H9 (cell line): ENCODE results near the gene FAM43A. TPM values are rescaled to one million over a fixed set of nuclear protein-coding genes. Genes with fewer than 3 reads are reported as not detected.

ENCODE experiments used
- DNase-seq: peaks from one replicate; pipeline ENCODE4 v3.0.0-alpha.2; 2017
- H2AFZ ChIP-seq: one replicate; pipeline ENCODE4 v1.6.1; 2013; ENCODE audit warnings: mild to moderate bottlenecking, low read length, control low read depth, moderate library complexity
- H2AK5ac ChIP-seq: 2 replicates; pipeline ENCODE4 v1.6.1; 2013; ENCODE audit warnings: low read length, control low read depth, mixed read lengths; ENCODE audit not compliant: insufficient read length
- H2BK120ac ChIP-seq: one replicate; pipeline ENCODE4 v1.6.1; 2013; ENCODE audit warnings: low read depth, mild to moderate bottlenecking, low read length, control low read depth, inconsistent platforms; ENCODE audit not compliant: poor library complexity, severe bottlenecking
- H2BK12ac ChIP-seq: 2 replicates; pipeline ENCODE4 v1.6.1; 2013; ENCODE audit warnings: low read length, control low read depth, mixed read lengths, low read depth; ENCODE audit not compliant: insufficient read length
- H2BK15ac ChIP-seq: 2 replicates; pipeline ENCODE4 v1.6.1; 2013; ENCODE audit warnings: low read depth, low read length, control low read depth
- H2BK20ac ChIP-seq: one replicate; pipeline ENCODE4 v1.6.1; 2013; ENCODE audit warnings: low read depth, mild to moderate bottlenecking, low read length, control low read depth, inconsistent platforms; ENCODE audit not compliant: poor library complexity, severe bottlenecking
- H2BK5ac ChIP-seq: 2 replicates; pipeline ENCODE4 v1.6.1; 2013; ENCODE audit warnings: low read length, control low read depth, mixed read lengths; ENCODE audit not compliant: insufficient read length
- H3K14ac ChIP-seq: 2 replicates; pipeline ENCODE4 v1.6.1; 2013; ENCODE audit warnings: low read length, control low read depth; ENCODE audit not compliant: insufficient read depth
- H3K18ac ChIP-seq: 2 replicates; pipeline ENCODE4 v1.6.1; 2013; ENCODE audit warnings: low read depth, mild to moderate bottlenecking, mixed read lengths, low read length, control low read depth; ENCODE audit not compliant: insufficient read length
- H3K23ac ChIP-seq: 2 replicates; pipeline ENCODE4 v1.6.1; 2013; ENCODE audit warnings: low read length, control low read depth, mixed read lengths, low read depth; ENCODE audit not compliant: insufficient read length
- H3K23me2 ChIP-seq: 2 replicates; pipeline ENCODE4 v1.6.1; 2013; ENCODE audit warnings: low read depth, mild to moderate bottlenecking, mixed read lengths, low read length, control low read depth; ENCODE audit not compliant: insufficient read length, poor library complexity, severe bottlenecking
- H3K27ac ChIP-seq: 2 replicates; pipeline ENCODE4 v1.5.1; 2013; ENCODE audit warnings: low read length, control low read depth, mixed read lengths, low read depth; ENCODE audit not compliant: insufficient read length
- H3K27me3 ChIP-seq: 2 replicates; pipeline ENCODE4 v1.6.1; 2013; ENCODE audit warnings: low read length, control low read depth, inconsistent platforms; ENCODE audit not compliant: insufficient read depth
- H3K4ac ChIP-seq: 2 replicates; pipeline ENCODE4 v1.6.1; 2013; ENCODE audit warnings: low read depth, mild to moderate bottlenecking, control low read depth, inconsistent platforms, low read length, moderate library complexity
- H3K4me1 ChIP-seq: 2 replicates; pipeline ENCODE4 v1.6.1; 2013; ENCODE audit warnings: low read length, control low read depth, inconsistent platforms; ENCODE audit not compliant: insufficient read depth
- H3K4me2 ChIP-seq: 2 replicates; pipeline ENCODE4 v1.6.1; 2013; ENCODE audit warnings: low read length, control low read depth, mixed read lengths; ENCODE audit not compliant: insufficient read length, insufficient read depth
- H3K56ac ChIP-seq: 2 replicates; pipeline ENCODE4 v1.6.1; 2013; ENCODE audit warnings: low read depth, mild to moderate bottlenecking, mixed read lengths, low read length, control low read depth; ENCODE audit not compliant: insufficient read length
- H3K79me1 ChIP-seq: 2 replicates; pipeline ENCODE4 v1.6.1; 2013; ENCODE audit warnings: low read depth, mild to moderate bottlenecking, moderate library complexity, low read length, control low read depth, inconsistent platforms; ENCODE audit not compliant: insufficient read depth, poor library complexity, severe bottlenecking
- H3K79me2 ChIP-seq: 2 replicates; pipeline ENCODE4 v1.6.1; 2013; ENCODE audit warnings: low read length, control low read depth, inconsistent platforms; ENCODE audit not compliant: insufficient read depth
- H3K9ac ChIP-seq: 2 replicates; pipeline ENCODE4 v1.6.1; 2013; ENCODE audit warnings: low read length, control low read depth, mixed read lengths; ENCODE audit not compliant: insufficient read length; ENCODE audit errors: extremely low read depth
- H3K9me3 ChIP-seq: one replicate; pipeline ENCODE4 v1.6.1; 2013; ENCODE audit warnings: low read depth, low read length, inconsistent platforms; ENCODE audit not compliant: control insufficient read depth
- H3T11ph ChIP-seq: one replicate; pipeline ENCODE4 v1.6.1; 2013; ENCODE audit warnings: mild to moderate bottlenecking, low read length, control low read depth, inconsistent platforms
- H4K20me1 ChIP-seq: one replicate; pipeline ENCODE4 v1.6.1; 2013; ENCODE audit not compliant: control insufficient read depth, insufficient read length, insufficient read depth
- H4K5ac ChIP-seq: 2 replicates; pipeline ENCODE4 v1.6.1; 2013; ENCODE audit warnings: low read depth, mild to moderate bottlenecking, mixed read lengths, low read length, control low read depth; ENCODE audit not compliant: insufficient read length
- H4K8ac ChIP-seq: replicated peaks from 2 replicates; pipeline ENCODE4 v1.6.1; 2013; ENCODE audit warnings: low read length, control low read depth, mixed read lengths, low read depth; ENCODE audit not compliant: insufficient read length
- H4K91ac ChIP-seq: 2 replicates; pipeline ENCODE4 v1.6.1; 2013; ENCODE audit warnings: low read depth, mild to moderate bottlenecking, moderate library complexity, mixed read lengths, low read length, control low read depth; ENCODE audit not compliant: insufficient read length
- H3K27ac Mint-ChIP-seq, 3 experiments: 2 replicates in 2 of 3; 3 replicates in 1 of 3; pipeline ENCODE4 v1.8.0; 2020 to 2021; ENCODE audit warnings: mixed read lengths in 3 of 3, mild to moderate bottlenecking in 1 of 3, moderate library complexity in 1 of 3
- H3K27me3 Mint-ChIP-seq: 2 replicates; pipeline ENCODE4 v1.8.0; 2021; ENCODE audit warnings: low read depth, mild to moderate bottlenecking, moderate library complexity, mixed read lengths
- H3K36me3 Mint-ChIP-seq, 3 experiments: 2 replicates in 2 of 3; 3 replicates in 1 of 3; pipeline ENCODE4 v1.8.0; 2020 to 2021; ENCODE audit warnings: low read depth in 3 of 3, mixed read lengths in 3 of 3; ENCODE audit not compliant: insufficient read depth in 1 of 3
- H3K4me1 Mint-ChIP-seq, 2 experiments: 2 replicates each; pipeline ENCODE4 v1.8.0; 2020; ENCODE audit warnings: mixed read lengths in 2 of 2
- H3K4me3 Mint-ChIP-seq, 2 experiments: 2 replicates in 1 of 2; 3 replicates in 1 of 2; pipeline ENCODE4 v1.8.0; 2020 to 2021; ENCODE audit warnings: mild to moderate bottlenecking in 2 of 2, mixed read lengths in 2 of 2, moderate library complexity in 1 of 2
- H3K9me3 Mint-ChIP-seq, 2 experiments: 2 replicates in 1 of 2; 3 replicates in 1 of 2; pipeline ENCODE4 v1.8.0; 2020; ENCODE audit warnings: mild to moderate bottlenecking in 2 of 2, mixed read lengths in 2 of 2, moderate library complexity in 1 of 2
- WGBS: extraction: QIAGEN DNeasy Blood & Tissue Kit; methylation state at CpG from one replicate; pipeline ENCODE4 v1.1.7; 2013; ENCODE audit warnings: missing lambda C conversion rate, low lambda C conversion rate, mixed read lengths; ENCODE audit not compliant: insufficient read length; ENCODE audit errors: extremely low coverage; 5-methylcytosine and 5-hydroxymethylcytosine counted together
- total RNA-seq: library from RNA; stranded (reverse); gene quantifications from 2 replicates; pipeline ENCODE4 v1.2.1, GENCODE V29; 2021
- TF ChIP-seq, protein P1 (sequence below): fragments of 200-600 bp; sonication (generic); conservative IDR thresholded peaks from 3 replicates; pipeline ENCODE4 v1.8.0; 2021; ENCODE audit warnings: antibody characterized with exemption, mild to moderate bottlenecking

Gene FAM43A
- total RNA-seq, 1 experiment from 2014 or later = 2.7 TPM

DNA sequence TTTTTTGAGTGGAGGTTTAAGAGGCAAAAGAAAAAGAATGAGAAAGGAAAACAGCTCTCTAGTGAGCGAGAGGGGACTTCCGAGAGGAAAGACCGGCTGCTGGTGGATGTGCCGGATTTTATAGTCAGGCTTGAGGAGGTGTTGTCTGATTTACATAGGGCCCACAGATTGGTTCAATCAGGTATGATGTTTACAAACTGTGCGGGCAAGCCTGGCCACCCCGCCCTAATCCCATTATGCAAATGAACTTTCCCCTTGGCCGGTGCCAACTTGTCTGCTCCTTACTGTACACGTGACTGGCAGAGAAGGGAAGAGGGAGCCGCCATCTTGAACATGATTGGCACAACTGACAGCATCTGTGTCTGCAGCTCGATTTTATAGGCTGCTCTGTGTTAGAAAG lies 44.7 kb downstream of the FAM43A start:
- no peaks in the 10 kb centered on the region for H4K20me1 ChIP-seq
- no peaks in the 10 kb centered on the region for H3K27me3 ChIP-seq
- H3K9me3 ChIP-seq = no peaks in the 10 kb centered on the region
- Mint-ChIP-seq H3K9me3 (peaks cover 2 to 5% of the 10 kb centered on the region in 2 experiments; a peak in 3 of 5 replicates), H3K36me3 (peaks cover 0 to 2% (median 0%) of the 10 kb centered on the region in 3 experiments; a peak in 1 of 7 replicates), H3K27ac (no peak overlapping the region), H3K4me1 (peaks cover 28 to 33% of the 10 kb centered on the region in 2 experiments), H3K4me3 (no peak overlapping the region), H3K27me3 (peaks cover 8% of the 10 kb centered on the region)
- H4K5ac ChIP-seq = no peak overlapping the region
- no peak overlapping the region for H2BK15ac ChIP-seq
- no peak overlapping the region for H2BK20ac ChIP-seq
- no peaks in the 10 kb centered on the region for H3K23me2 ChIP-seq
- H3T11ph ChIP-seq = no peak overlapping the region
- no peak overlapping the region for H2BK5ac ChIP-seq
- no peak overlapping the region for H2AFZ ChIP-seq
- TF ChIP-seq, protein P1, sequence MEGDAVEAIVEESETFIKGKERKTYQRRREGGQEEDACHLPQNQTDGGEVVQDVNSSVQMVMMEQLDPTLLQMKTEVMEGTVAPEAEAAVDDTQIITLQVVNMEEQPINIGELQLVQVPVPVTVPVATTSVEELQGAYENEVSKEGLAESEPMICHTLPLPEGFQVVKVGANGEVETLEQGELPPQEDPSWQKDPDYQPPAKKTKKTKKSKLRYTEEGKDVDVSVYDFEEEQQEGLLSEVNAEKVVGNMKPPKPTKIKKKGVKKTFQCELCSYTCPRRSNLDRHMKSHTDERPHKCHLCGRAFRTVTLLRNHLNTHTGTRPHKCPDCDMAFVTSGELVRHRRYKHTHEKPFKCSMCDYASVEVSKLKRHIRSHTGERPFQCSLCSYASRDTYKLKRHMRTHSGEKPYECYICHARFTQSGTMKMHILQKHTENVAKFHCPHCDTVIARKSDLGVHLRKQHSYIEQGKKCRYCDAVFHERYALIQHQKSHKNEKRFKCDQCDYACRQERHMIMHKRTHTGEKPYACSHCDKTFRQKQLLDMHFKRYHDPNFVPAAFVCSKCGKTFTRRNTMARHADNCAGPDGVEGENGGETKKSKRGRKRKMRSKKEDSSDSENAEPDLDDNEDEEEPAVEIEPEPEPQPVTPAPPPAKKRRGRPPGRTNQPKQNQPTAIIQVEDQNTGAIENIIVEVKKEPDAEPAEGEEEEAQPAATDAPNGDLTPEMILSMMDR = no peak
- H3K18ac ChIP-seq = no peak overlapping the region
- H3K27ac ChIP-seq = no peak overlapping the region
- no peak overlapping the region for H2AK5ac ChIP-seq
- no peak overlapping the region for H3K9ac ChIP-seq
- H3K4me1 ChIP-seq = no peaks in the 10 kb centered on the region
- H3K79me2 ChIP-seq = no peaks in the 10 kb centered on the region
- no peak overlapping the region for H3K14ac ChIP-seq
- no peak overlapping the region for H3K4me2 ChIP-seq
- H2BK12ac ChIP-seq = no peak overlapping the region
- no peak overlapping the region for H4K91ac ChIP-seq
- H4K8ac ChIP-seq = no peak overlapping the region
- H3K23ac ChIP-seq = no peak overlapping the region
- no peak overlapping the region for H3K4ac ChIP-seq
- H2BK120ac ChIP-seq = no peak overlapping the region
- H3K56ac ChIP-seq = no peak overlapping the region
- no peak for DNase-seq
- no peaks in the 10 kb centered on the region for H3K79me1 ChIP-seq
- no CpG with 5 or more reads among the region's 10 CpGs for WGBS
